AG04449 (cell line): ENCODE measurements around the gene PLD5.
"Not testable (repeated sequence)": the region's sequence is repeated elsewhere in the genome, so short reads cannot be mapped to it uniquely, and the experiment has no call there.

ENCODE experiments used
- CTCF ChIA-PET: fragments of 350-600 bp; formaldehyde crosslinking; extraction: SDS; loops from one replicate; lab custom pipeline; 2021; ENCODE audit warnings: antibody characterized with exemption; lab: Yijun Ruan, JAX
- POLR2A ChIA-PET: fragments of 400-600, 350-600 bp; formaldehyde crosslinking; extraction: SDS; loops from one replicate; lab custom pipeline; 2020; ENCODE audit warnings: antibody characterized with exemption, inconsistent platforms; lab: Yijun Ruan, JAX
- DNase-seq: peaks from one replicate; pipeline ENCODE4 v3.0.0-alpha.2; 2010; ENCODE audit warnings: low read depth, low spot score
- H3K4me3 ChIP-seq: 2 replicates; pipeline ENCODE4 v1.5.1; 2011; ENCODE audit warnings: low read depth, mild to moderate bottlenecking, control low read depth, low read length
- TF ChIP-seq, protein P1 (sequence below): IDR thresholded peaks from one replicate; pipeline ENCODE4 v1.5.1; 2011; ENCODE audit warnings: mild to moderate bottlenecking, moderate library complexity, low read length, control low read depth, inconsistent platforms; ENCODE audit not compliant: insufficient read depth; ENCODE audit errors: missing control alignments

PLD5 gene

GRCh38 chr1:242349636-242350035, 174.9 kb downstream of the PLD5 start:
- ChIA-PET CTCF (no interaction called here), POLR2A (no interaction called here)
- no peak for DNase-seq
- TF ChIP-seq, protein P1, sequence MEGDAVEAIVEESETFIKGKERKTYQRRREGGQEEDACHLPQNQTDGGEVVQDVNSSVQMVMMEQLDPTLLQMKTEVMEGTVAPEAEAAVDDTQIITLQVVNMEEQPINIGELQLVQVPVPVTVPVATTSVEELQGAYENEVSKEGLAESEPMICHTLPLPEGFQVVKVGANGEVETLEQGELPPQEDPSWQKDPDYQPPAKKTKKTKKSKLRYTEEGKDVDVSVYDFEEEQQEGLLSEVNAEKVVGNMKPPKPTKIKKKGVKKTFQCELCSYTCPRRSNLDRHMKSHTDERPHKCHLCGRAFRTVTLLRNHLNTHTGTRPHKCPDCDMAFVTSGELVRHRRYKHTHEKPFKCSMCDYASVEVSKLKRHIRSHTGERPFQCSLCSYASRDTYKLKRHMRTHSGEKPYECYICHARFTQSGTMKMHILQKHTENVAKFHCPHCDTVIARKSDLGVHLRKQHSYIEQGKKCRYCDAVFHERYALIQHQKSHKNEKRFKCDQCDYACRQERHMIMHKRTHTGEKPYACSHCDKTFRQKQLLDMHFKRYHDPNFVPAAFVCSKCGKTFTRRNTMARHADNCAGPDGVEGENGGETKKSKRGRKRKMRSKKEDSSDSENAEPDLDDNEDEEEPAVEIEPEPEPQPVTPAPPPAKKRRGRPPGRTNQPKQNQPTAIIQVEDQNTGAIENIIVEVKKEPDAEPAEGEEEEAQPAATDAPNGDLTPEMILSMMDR: no peak
- H3K4me3 ChIP-seq: no peak overlapping the region

DNA sequence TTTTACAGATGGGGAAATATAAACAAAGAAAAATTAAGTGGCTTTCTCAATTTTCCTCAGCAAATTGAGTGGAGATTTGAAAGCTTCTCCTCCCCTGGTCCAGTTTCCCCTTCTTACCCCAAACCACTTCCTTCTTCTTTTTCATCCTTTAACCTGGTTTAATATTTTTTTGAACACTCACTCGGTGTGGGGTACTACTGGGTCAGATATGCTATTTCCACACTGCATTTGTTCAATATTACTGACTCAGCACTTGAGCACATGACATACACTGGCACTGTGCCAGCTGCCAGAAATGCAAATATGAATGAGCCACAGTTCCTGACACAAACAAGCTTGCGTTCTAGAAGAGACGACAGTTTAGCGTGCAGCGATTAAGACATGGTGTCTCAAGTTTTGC, 193.6 kb downstream of the PLD5 start:
- H3K4me3 ChIP-seq, POLR2A ChIA-PET, DNase-seq, CTCF ChIA-PET: not testable (repeated sequence)

- CTCF ChIA-PET, POLR2A ChIA-PET, DNase-seq, H3K4me3 ChIP-seq: not testable (repeated sequence)
Observed at GRCh38 chr1:242327381-242327780, 197.1 kb downstream of the PLD5 start.

DNA sequence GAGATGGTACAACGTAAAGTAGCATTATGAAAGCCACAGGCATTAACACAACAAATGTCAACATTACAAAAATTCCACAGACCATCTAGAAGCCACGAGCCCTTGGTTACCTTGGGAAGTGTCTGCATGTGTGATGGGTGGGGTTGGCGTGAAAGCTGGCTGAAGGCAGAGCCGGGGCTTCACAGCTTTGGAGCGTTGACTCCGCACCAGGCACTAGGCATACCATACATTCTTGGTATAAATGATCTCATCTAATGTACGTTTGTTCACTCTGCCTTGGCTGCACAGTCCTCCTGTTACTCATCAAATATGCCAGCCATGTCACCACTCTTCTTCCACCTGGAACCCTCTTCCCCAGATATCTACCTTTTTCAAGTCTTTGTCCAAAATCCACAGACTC, 202.5 kb downstream of the PLD5 start:
- CTCF ChIA-PET, POLR2A ChIA-PET, DNase-seq, H3K4me3 ChIP-seq: not testable (repeated sequence)

DNA sequence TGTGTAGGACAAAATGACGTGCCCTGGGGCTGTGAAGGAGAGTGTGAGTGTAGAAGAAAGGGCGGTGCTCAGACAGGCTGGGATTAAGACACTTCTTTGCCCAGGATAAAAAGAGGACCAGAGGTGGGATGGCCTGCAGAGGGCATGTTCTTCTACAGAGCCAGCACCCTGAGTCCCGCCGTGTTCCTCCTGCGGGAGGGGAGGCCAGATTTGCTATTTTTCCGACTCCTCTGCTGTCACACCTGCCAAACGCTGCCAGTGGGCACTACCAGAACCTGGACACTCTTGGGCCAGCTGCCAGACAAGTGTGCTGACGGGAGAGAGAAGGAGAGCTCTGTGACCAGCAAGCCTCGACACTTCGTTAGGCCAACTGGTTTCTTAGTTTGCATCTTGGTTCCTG, 206.4 kb downstream of the PLD5 start:
- TF ChIP-seq, protein P1: no peak
- ChIA-PET CTCF (no interaction called here), POLR2A (no interaction called here)
- H3K4me3 ChIP-seq: no peak overlapping the region
- DNase-seq: no peak

DNA sequence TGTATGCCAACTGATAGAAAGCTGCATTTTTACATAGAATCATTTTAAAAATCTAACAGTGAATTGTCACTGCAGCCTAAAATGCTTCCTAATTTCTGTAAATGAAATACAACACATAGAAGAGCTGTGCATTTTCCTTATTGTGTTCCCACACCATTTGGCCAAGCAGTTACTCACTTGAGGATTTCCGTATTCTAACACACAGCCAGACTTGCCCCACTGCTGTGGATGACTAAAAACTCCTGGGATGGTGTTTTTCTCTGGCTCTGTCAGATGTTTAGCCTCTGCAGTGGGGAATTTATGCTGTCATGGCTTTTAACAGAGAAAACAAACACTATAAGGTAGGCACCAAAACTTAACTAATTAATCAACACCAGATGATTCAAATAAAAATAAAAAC, 209.6 kb downstream of the PLD5 start:
- DNase-seq, H3K4me3 ChIP-seq, POLR2A ChIA-PET, CTCF ChIA-PET: not testable (repeated sequence)

DNA sequence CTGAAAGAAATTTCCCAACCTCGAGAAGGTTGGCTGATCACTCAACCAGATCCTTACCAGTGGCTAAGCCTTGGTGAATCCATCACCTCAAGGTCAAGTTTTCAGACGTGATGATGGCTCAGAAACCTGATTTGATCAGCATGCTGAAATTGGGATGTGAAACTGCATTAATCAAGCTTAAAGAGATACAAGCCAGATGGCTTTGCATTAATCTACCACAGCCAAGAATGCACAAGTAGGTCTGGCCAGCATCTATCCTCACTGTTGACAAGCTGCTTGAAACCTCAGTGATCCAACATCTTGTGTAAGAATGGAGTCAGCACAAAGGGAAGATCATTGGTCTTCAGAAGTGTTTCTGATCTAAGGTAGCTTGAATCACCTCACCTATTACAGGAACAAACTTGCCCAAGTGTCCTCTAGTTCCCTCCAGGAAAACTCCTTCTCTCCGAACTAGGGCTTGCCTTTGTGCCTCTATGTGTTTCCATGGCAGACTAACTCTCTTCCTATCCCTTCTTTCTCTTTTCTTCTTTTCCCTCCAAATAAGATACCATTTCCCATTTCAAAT, 210.3 kb downstream of the PLD5 start:
- DNase-seq, H3K4me3 ChIP-seq, POLR2A ChIA-PET, CTCF ChIA-PET: not testable (repeated sequence)

DNA sequence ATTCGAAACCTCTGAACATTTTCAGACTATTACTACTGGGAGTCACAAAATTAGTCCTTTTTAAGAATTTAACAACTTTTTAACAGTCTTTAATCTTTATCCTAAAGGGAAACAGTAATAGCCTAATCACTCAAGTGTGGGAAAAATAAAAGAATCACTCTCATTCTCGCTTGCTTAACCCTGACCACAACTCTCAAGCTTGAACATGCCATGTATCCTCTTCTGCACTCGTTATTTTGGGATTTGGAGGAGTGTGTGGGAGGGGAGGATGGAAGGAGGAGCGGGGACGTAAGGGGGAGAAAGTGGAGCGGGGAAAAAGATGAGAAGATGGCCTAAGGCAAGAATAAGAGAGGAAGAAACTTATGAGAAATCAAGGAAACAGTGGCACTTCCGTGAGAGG, 215.8 kb downstream of the PLD5 start:
- H3K4me3 ChIP-seq, DNase-seq, CTCF ChIA-PET, POLR2A ChIA-PET: not testable (repeated sequence)

GRCh38 chr1:242293781-242294180, 230.7 kb downstream of the PLD5 start:
- H3K4me3 ChIP-seq, POLR2A ChIA-PET, CTCF ChIA-PET, DNase-seq: not testable (repeated sequence)

GRCh38 chr1:242288067-242288466, 236.4 kb downstream of the PLD5 start:
- CTCF ChIA-PET, DNase-seq, POLR2A ChIA-PET, H3K4me3 ChIP-seq: not testable (repeated sequence)

GRCh38 chr1:242282758-242283485, 241.6 kb downstream of the PLD5 start:
- H3K4me3 ChIP-seq, CTCF ChIA-PET, DNase-seq, POLR2A ChIA-PET: not testable (repeated sequence)

DNA sequence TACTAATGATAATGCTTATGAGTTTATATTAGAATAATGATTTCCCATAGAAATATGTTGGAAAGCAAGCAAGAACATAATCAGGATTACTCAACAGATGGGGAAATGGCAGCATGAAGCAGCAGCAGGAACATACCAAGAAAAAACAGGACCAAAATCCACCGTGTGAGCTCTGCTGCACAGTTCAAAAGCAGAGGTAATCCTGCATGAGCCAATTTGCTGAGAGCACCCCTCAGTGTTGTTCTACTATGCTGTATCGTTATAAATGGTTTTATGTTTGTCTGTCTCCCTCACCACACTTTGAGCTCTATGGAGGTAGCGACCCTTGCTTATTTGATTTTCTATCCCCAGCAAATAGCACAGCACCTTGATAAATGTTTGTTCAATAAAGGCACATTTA, 246.1 kb downstream of the PLD5 start:
- CTCF ChIA-PET, POLR2A ChIA-PET, DNase-seq, H3K4me3 ChIP-seq: not testable (repeated sequence)

GRCh38 chr1:242276769-242277168, 247.7 kb downstream of the PLD5 start:
- H3K4me3 ChIP-seq, POLR2A ChIA-PET, DNase-seq, CTCF ChIA-PET: not testable (repeated sequence)

DNA sequence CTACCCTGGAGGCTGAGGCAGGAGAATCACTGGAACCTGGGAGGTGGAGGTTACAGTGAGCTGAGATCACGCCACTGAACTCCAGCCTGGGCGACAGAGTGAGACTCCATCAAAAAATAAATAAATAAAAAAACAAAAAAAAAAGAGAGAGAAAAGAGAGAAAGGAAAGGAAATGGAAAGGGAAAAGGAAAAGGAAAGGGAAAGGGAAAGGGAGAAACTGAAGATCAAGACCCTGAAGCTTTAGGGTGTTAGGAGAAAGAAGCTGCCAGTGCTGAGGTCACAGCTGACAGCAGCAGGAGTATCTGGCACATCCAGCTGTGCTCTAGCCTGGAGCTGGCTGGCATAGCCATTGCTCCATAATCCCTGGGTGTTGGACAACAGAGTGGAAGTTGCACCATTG, 257.5 kb downstream of the PLD5 start:
- CTCF ChIA-PET, DNase-seq, POLR2A ChIA-PET, H3K4me3 ChIP-seq: not testable (repeated sequence)

DNA sequence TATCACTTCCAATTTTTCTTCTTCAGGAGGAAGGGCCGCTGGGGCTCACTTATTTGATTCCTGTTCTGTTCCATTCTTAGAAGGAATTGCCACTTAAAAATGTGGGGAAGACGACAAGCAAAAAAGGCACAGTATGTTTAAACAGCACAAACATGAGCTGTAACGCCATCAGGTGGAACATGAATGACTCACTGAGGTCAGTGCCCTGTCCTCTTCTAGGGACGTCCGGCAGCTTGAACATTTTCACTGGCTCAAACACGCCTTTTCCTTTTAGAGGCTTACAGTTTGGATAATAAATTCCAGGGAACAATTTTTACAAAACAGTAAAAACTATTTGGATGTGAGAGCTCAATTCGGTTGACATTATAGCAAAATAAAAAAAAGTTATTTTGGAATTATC, 260.1 kb downstream of the PLD5 start:
- DNase-seq, H3K4me3 ChIP-seq, CTCF ChIA-PET, POLR2A ChIA-PET: not testable (repeated sequence)
